Measurements from ENCODE around the gene LSAMP. TPM values are rescaled to one million over a fixed set of nuclear protein-coding genes. Genes with fewer than 3 reads are reported as not detected.

The LSAMP gene
- total and polyA plus RNA-seq, 2 experiments from 2014 or later = 2.0 to 2.9 TPM

DNA sequence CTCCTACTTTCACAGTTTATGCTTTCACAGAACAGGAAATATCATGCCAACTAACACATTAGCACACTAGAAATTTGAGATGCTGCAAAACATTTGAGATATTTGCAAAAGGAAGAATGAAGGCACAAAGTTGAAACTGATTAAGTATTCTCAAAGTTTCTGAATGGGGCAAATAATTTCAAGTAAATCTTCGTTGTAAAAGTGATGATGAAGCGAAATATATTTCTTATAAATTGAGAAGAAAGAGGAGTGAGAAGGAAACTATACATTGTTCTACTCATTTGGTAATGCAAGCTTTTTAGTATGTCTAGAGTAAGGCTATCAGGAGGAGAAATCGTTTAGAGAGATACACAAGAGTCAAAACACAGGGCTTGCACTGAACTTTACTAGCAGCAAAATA, 24.3 kb upstream of the LSAMP start:
- no peak for DNase-seq (ENCODE audit: low spot score)
- Histone ChIP-seq H3K27me3 (ENCODE audit: insufficient read depth) (no peaks in the 10 kb centered on the region), H2AFZ (no peak overlapping the region), H3K4me2 (no peak overlapping the region), H3K4me3 (no peak overlapping the region), H3F3A (replicated peaks; ENCODE audit: low read depth) (no peaks in the 10 kb centered on the region), H3K9me2 (ENCODE audit: insufficient read depth) (no peaks in the 10 kb centered on the region), H4K20me1 (replicated peaks; ENCODE audit: insufficient read depth) (no peaks in the 10 kb centered on the region), H3K79me2 (replicated peaks; ENCODE audit: insufficient read depth) (no peaks in the 10 kb centered on the region), H3K36me3 (ENCODE audit: insufficient read depth) (no peaks in the 10 kb centered on the region), H3K27ac (ENCODE audit: low read depth) (no peak overlapping the region), H3K4me1 (ENCODE audit: insufficient read depth) (no peaks in the 10 kb centered on the region)
- Mint-ChIP-seq H3K9me3 (no peaks in the 10 kb centered on the region), H3K4me1 (no peaks in the 10 kb centered on the region; the same call in 2 of the 3 replicates), H3K27me3 (ENCODE audit: insufficient read depth, low read depth, poor library complexity) (no peaks in the 10 kb centered on the region), H3K36me3 (ENCODE audit: low read depth) (no peaks in the 10 kb centered on the region), H3K27ac (no peak overlapping the region), H3K4me3 (no peak overlapping the region)
- ATAC-seq = no peak
- no peak for TF ChIP-seq ZNF331 (CRISPR knock-in tag; IDR thresholded peaks at IDR 0.05; ENCODE audit: low read depth)
- no peak for TF ChIP-seq JUNB (IDR thresholded peaks at IDR 0.05; ENCODE audit: unreplicated experiment)
- no peak for TF ChIP-seq EZH2phosphoT487 (IDR thresholded peaks at IDR 0.05; ENCODE audit: unreplicated experiment)
- TF ChIP-seq, protein P1, sequence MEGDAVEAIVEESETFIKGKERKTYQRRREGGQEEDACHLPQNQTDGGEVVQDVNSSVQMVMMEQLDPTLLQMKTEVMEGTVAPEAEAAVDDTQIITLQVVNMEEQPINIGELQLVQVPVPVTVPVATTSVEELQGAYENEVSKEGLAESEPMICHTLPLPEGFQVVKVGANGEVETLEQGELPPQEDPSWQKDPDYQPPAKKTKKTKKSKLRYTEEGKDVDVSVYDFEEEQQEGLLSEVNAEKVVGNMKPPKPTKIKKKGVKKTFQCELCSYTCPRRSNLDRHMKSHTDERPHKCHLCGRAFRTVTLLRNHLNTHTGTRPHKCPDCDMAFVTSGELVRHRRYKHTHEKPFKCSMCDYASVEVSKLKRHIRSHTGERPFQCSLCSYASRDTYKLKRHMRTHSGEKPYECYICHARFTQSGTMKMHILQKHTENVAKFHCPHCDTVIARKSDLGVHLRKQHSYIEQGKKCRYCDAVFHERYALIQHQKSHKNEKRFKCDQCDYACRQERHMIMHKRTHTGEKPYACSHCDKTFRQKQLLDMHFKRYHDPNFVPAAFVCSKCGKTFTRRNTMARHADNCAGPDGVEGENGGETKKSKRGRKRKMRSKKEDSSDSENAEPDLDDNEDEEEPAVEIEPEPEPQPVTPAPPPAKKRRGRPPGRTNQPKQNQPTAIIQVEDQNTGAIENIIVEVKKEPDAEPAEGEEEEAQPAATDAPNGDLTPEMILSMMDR (conservative IDR thresholded peaks at IDR 0.05; ENCODE audit: low read depth in 2 of 2) = no peak

DNA sequence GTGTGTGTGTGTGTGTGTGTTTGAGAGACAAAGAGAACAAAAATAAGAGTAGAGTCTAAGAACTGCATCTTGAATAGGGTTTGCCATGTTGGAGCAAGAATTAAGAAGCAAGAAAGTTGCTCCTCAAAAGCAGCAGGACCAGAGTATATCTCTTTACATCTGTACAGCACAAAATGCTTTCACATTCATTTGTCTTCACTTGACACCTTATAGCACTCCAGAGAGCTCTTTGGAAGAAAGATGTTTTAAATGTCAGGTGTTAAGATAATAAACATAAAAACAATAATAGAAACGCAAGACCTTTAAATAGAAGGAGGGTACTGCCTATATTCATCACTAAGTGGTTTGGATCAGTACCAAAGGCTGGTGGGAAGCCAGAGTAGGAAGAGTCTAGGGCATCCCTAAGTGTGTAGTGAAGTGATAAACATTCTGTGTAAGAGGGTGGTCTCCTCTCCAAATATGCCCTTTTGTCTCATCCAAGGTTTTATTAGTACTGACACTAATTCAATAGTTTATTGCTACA, 19.1 kb upstream of the LSAMP start:
- Histone ChIP-seq H2AFZ (no peak overlapping the region), H3K9me2 (ENCODE audit: insufficient read depth) (no peaks in the 10 kb centered on the region), H3K79me2 (replicated peaks; ENCODE audit: insufficient read depth) (no peaks in the 10 kb centered on the region), H3K27ac (ENCODE audit: low read depth) (no peak overlapping the region), H3K4me1 (ENCODE audit: insufficient read depth) (no peaks in the 10 kb centered on the region), H3F3A (replicated peaks; ENCODE audit: low read depth) (no peaks in the 10 kb centered on the region), H3K4me3 (no peak overlapping the region), H3K4me2 (no peak overlapping the region), H3K36me3 (ENCODE audit: insufficient read depth) (no peaks in the 10 kb centered on the region), H4K20me1 (replicated peaks; ENCODE audit: insufficient read depth) (no peaks in the 10 kb centered on the region), H3K27me3 (ENCODE audit: insufficient read depth) (no peaks in the 10 kb centered on the region)
- Mint-ChIP-seq H3K4me1 (no peaks in the 10 kb centered on the region), H3K36me3 (ENCODE audit: low read depth) (no peaks in the 10 kb centered on the region), H3K27me3 (ENCODE audit: insufficient read depth, low read depth, poor library complexity) (no peaks in the 10 kb centered on the region), H3K4me3 (no peak overlapping the region), H3K27ac (no peak overlapping the region), H3K9me3 (no peaks in the 10 kb centered on the region)
- ATAC-seq (no peak), DNase-seq (ENCODE audit: low spot score) (no peak)
- no peak for TF ChIP-seq EZH2 (IDR thresholded peaks at IDR 0.05; ENCODE audit: low read depth, unreplicated experiment)
- TF ChIP-seq NANOG (IDR thresholded peaks at IDR 0.05; ENCODE audit: borderline replicate concordance) = no peak
- no peak for TF ChIP-seq EZH2phosphoT487 (IDR thresholded peaks at IDR 0.05; ENCODE audit: unreplicated experiment)
- no peak for TF ChIP-seq POLR2AphosphoS5 (IDR thresholded peaks at IDR 0.05; ENCODE audit: low read depth)
- no peak for TF ChIP-seq STAT1 (IDR thresholded peaks at IDR 0.05; ENCODE audit: unreplicated experiment)
- no peak for TF ChIP-seq CREB1 (CRISPR knock-in tag; IDR thresholded peaks at IDR 0.05; ENCODE audit: low read depth)
- TF ChIP-seq, protein P2, sequence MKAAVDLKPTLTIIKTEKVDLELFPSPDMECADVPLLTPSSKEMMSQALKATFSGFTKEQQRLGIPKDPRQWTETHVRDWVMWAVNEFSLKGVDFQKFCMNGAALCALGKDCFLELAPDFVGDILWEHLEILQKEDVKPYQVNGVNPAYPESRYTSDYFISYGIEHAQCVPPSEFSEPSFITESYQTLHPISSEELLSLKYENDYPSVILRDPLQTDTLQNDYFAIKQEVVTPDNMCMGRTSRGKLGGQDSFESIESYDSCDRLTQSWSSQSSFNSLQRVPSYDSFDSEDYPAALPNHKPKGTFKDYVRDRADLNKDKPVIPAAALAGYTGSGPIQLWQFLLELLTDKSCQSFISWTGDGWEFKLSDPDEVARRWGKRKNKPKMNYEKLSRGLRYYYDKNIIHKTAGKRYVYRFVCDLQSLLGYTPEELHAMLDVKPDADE (IDR thresholded peaks at IDR 0.05) = no peak
- no peak for TF ChIP-seq ZNF331 (CRISPR knock-in tag; IDR thresholded peaks at IDR 0.05; ENCODE audit: low read depth)
- TF ChIP-seq, protein P1 (conservative IDR thresholded peaks at IDR 0.05; ENCODE audit: low read depth in 2 of 2) = no peak
- TF ChIP-seq, protein P3, sequence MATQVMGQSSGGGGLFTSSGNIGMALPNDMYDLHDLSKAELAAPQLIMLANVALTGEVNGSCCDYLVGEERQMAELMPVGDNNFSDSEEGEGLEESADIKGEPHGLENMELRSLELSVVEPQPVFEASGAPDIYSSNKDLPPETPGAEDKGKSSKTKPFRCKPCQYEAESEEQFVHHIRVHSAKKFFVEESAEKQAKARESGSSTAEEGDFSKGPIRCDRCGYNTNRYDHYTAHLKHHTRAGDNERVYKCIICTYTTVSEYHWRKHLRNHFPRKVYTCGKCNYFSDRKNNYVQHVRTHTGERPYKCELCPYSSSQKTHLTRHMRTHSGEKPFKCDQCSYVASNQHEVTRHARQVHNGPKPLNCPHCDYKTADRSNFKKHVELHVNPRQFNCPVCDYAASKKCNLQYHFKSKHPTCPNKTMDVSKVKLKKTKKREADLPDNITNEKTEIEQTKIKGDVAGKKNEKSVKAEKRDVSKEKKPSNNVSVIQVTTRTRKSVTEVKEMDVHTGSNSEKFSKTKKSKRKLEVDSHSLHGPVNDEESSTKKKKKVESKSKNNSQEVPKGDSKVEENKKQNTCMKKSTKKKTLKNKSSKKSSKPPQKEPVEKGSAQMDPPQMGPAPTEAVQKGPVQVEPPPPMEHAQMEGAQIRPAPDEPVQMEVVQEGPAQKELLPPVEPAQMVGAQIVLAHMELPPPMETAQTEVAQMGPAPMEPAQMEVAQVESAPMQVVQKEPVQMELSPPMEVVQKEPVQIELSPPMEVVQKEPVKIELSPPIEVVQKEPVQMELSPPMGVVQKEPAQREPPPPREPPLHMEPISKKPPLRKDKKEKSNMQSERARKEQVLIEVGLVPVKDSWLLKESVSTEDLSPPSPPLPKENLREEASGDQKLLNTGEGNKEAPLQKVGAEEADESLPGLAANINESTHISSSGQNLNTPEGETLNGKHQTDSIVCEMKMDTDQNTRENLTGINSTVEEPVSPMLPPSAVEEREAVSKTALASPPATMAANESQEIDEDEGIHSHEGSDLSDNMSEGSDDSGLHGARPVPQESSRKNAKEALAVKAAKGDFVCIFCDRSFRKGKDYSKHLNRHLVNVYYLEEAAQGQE (IDR thresholded peaks at IDR 0.05; ENCODE audit: unreplicated experiment) = no peak
- TF ChIP-seq JUNB (IDR thresholded peaks at IDR 0.05; ENCODE audit: unreplicated experiment) = no peak
